ENCODE data around the gene NCS1.

GRCh38 chr9:130217838-130218237 lies 45.6 kb downstream of the NCS1 start:
- TF ChIP-seq TAF1 (IDR thresholded peaks at IDR 0.05; ENCODE audit: low read depth) (no peak), CREB1 (IDR thresholded peaks at IDR 0.05; ENCODE audit: low read depth) (no peak), MAX (IDR thresholded peaks at IDR 0.05) (no peak)

Data from Ishikawa (cell line).